ENCODE measurements around the gene ABL1.

The ABL1 gene

GRCh38 chr9:130872912-130873503 lies 38.0 kb downstream of the ABL1 start:
- no peaks in the 10 kb centered on the region for H3K79me2 ChIP-seq (ENCODE audit: low read length)
- H3F3A ChIP-seq (ENCODE audit: insufficient read depth, low read length), result no peaks in the 10 kb centered on the region
- no peaks in the 10 kb centered on the region for H4K20me1 ChIP-seq (ENCODE audit: insufficient read depth, low read length)
- H3K4me2 ChIP-seq (ENCODE audit: low read depth, low read length), result no peak overlapping the region
- H3K4me3 ChIP-seq (ENCODE audit: low read length), result no peak overlapping the region
- H2AFZ ChIP-seq (ENCODE audit: low read length), result no peak overlapping the region
- no peaks in the 10 kb centered on the region for H3K36me3 ChIP-seq (replicated peaks; ENCODE audit: insufficient read depth, low read length)
- no peak for DNase-seq
- no peak overlapping the region for H3K27ac ChIP-seq (ENCODE audit: low read length)
- H3K9ac ChIP-seq (ENCODE audit: low read length), result no peak overlapping the region
- no peaks in the 10 kb centered on the region for H3K27me3 ChIP-seq (replicated peaks; ENCODE audit: insufficient read depth, low read length)
- TF ChIP-seq EZH2phosphoT487 (IDR thresholded peaks at IDR 0.05; ENCODE audit: low read length) (no peak), EZH2 (optimal IDR thresholded peaks at IDR 0.05; ENCODE audit: low read depth, low read length) (no peak), CTCF (IDR thresholded peaks at IDR 0.05; ENCODE audit: low read length) (no peak)
- H3K9me3 ChIP-seq (replicated peaks; ENCODE audit: insufficient read depth, low read length), result no peaks in the 10 kb centered on the region
- H3K9me2 ChIP-seq (replicated peaks; ENCODE audit: insufficient read depth, low read length), result no peaks in the 10 kb centered on the region
- no peaks in the 10 kb centered on the region for H3K4me1 ChIP-seq (ENCODE audit: low read length)

- Histone ChIP-seq H3K9me3 (replicated peaks; ENCODE audit: insufficient read depth, low read length) (no peaks in the 10 kb centered on the region), H3K79me2 (ENCODE audit: low read length) (no peaks in the 10 kb centered on the region), H3K36me3 (replicated peaks; ENCODE audit: insufficient read depth, low read length) (no peaks in the 10 kb centered on the region), H3K9ac (ENCODE audit: low read length) (no peak overlapping the region), H3K4me1 (ENCODE audit: low read length) (no peaks in the 10 kb centered on the region), H3K4me3 (ENCODE audit: low read length) (no peak overlapping the region), H3F3A (ENCODE audit: insufficient read depth, low read length) (no peaks in the 10 kb centered on the region), H3K9me2 (replicated peaks; ENCODE audit: insufficient read depth, low read length) (no peaks in the 10 kb centered on the region), H3K4me2 (ENCODE audit: low read depth, low read length) (no peak overlapping the region), H4K20me1 (ENCODE audit: insufficient read depth, low read length) (no peaks in the 10 kb centered on the region), H3K27ac (ENCODE audit: low read length) (no peak overlapping the region), H2AFZ (ENCODE audit: low read length) (no peak overlapping the region), H3K27me3 (replicated peaks; ENCODE audit: insufficient read depth, low read length) (no peaks in the 10 kb centered on the region)
- DNase-seq, result no peak
- TF ChIP-seq CTCF (IDR thresholded peaks at IDR 0.05; ENCODE audit: low read length), result no peak
- no peak for TF ChIP-seq EZH2 (optimal IDR thresholded peaks at IDR 0.05; ENCODE audit: low read depth, low read length)
- TF ChIP-seq EZH2phosphoT487 (IDR thresholded peaks at IDR 0.05; ENCODE audit: low read length), result no peak
Measured at GRCh38 chr9:130873966-130874365, 38.9 kb downstream of the ABL1 start.

- Histone ChIP-seq H3K4me2 (ENCODE audit: low read depth, low read length) (no peak overlapping the region), H3K9me2 (replicated peaks; ENCODE audit: insufficient read depth, low read length) (no peaks in the 10 kb centered on the region), H4K20me1 (ENCODE audit: insufficient read depth, low read length) (no peaks in the 10 kb centered on the region)
Measured at GRCh38 chr9:130874783-130875182, 39.7 kb downstream of the ABL1 start.

More at GRCh38 chr9:130874783-130875182, 39.7 kb downstream of the ABL1 start:
- no peak for DNase-seq
- Histone ChIP-seq H3F3A (ENCODE audit: insufficient read depth, low read length) (no peaks in the 10 kb centered on the region), H3K36me3 (replicated peaks; ENCODE audit: insufficient read depth, low read length) (no peaks in the 10 kb centered on the region), H3K4me3 (ENCODE audit: low read length) (no peak overlapping the region), H3K27me3 (replicated peaks; ENCODE audit: insufficient read depth, low read length) (no peaks in the 10 kb centered on the region), H3K79me2 (ENCODE audit: low read length) (no peaks in the 10 kb centered on the region), H3K9ac (ENCODE audit: low read length) (no peak overlapping the region), H2AFZ (ENCODE audit: low read length) (no peak overlapping the region), H3K9me3 (replicated peaks; ENCODE audit: insufficient read depth, low read length) (no peaks in the 10 kb centered on the region), H3K27ac (ENCODE audit: low read length) (no peak overlapping the region), H3K4me1 (ENCODE audit: low read length) (no peaks in the 10 kb centered on the region)
- no peak for TF ChIP-seq EZH2phosphoT487 (IDR thresholded peaks at IDR 0.05; ENCODE audit: low read length)
- TF ChIP-seq EZH2 (optimal IDR thresholded peaks at IDR 0.05; ENCODE audit: low read depth, low read length), result no peak
- TF ChIP-seq CTCF (IDR thresholded peaks at IDR 0.05; ENCODE audit: low read length), result no peak
